ENCODE results near the gene NANP. TPM values are rescaled to one million over a fixed set of nuclear protein-coding genes. Genes with fewer than 3 reads are reported as not detected.

The NANP gene
- total and polyA plus RNA-seq, 2 of the 13 experiments (the other 11 are each of a cell fraction or from before 2014, with no cell fraction given), result 8.9 to 21.5 TPM

- TF ChIP-seq, protein P1, sequence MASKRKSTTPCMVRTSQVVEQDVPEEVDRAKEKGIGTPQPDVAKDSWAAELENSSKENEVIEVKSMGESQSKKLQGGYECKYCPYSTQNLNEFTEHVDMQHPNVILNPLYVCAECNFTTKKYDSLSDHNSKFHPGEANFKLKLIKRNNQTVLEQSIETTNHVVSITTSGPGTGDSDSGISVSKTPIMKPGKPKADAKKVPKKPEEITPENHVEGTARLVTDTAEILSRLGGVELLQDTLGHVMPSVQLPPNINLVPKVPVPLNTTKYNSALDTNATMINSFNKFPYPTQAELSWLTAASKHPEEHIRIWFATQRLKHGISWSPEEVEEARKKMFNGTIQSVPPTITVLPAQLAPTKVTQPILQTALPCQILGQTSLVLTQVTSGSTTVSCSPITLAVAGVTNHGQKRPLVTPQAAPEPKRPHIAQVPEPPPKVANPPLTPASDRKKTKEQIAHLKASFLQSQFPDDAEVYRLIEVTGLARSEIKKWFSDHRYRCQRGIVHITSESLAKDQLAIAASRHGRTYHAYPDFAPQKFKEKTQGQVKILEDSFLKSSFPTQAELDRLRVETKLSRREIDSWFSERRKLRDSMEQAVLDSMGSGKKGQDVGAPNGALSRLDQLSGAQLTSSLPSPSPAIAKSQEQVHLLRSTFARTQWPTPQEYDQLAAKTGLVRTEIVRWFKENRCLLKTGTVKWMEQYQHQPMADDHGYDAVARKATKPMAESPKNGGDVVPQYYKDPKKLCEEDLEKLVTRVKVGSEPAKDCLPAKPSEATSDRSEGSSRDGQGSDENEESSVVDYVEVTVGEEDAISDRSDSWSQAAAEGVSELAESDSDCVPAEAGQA (IDR thresholded peaks at IDR 0.05; ENCODE audit: low read depth), result no peak
- TF ChIP-seq, protein P1 (CRISPR knock-in tag; IDR thresholded peaks at IDR 0.05; ENCODE audit: borderline replicate concordance), result no peak
- TF ChIP-seq, protein P2, sequence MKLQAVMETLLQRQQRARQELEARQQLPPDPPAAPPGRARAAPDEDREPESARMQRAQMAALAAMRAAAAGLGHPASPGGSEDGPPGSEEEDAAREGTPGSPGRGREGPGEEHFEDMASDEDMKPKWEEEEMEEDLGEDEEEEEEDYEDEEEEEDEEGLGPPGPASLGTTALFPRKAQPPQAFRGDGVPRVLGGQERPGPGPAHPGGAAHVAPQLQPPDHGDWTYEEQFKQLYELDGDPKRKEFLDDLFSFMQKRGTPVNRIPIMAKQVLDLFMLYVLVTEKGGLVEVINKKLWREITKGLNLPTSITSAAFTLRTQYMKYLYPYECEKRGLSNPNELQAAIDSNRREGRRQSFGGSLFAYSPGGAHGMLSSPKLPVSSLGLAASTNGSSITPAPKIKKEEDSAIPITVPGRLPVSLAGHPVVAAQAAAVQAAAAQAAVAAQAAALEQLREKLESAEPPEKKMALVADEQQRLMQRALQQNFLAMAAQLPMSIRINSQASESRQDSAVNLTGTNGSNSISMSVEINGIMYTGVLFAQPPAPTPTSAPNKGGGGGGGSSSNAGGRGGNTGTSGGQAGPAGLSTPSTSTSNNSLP (IDR thresholded peaks at IDR 0.05; ENCODE audit: low read depth, low read length), result no peak
- no peak for TF ChIP-seq AKAP8 (CRISPR knock-in tag; IDR thresholded peaks at IDR 0.05)
- no peak for TF ChIP-seq ETV6 (CRISPR knock-in tag; conservative IDR thresholded peaks at IDR 0.05)
- TF ChIP-seq TOE1 (CRISPR knock-in tag; IDR thresholded peaks at IDR 0.05), result no peak
- no peak for TF ChIP-seq HINFP (CRISPR knock-in tag; IDR thresholded peaks at IDR 0.05; ENCODE audit: low read depth)
- peak; percentile 69 for TF ChIP-seq ZNF263 (CRISPR knock-in tag; IDR thresholded peaks at IDR 0.05)
- peak; percentile 66; the same call in 1 of the 2 replicates for TF ChIP-seq HOXA3 (CRISPR knock-in tag; IDR thresholded peaks at IDR 0.05)
- TF ChIP-seq, protein P3, sequence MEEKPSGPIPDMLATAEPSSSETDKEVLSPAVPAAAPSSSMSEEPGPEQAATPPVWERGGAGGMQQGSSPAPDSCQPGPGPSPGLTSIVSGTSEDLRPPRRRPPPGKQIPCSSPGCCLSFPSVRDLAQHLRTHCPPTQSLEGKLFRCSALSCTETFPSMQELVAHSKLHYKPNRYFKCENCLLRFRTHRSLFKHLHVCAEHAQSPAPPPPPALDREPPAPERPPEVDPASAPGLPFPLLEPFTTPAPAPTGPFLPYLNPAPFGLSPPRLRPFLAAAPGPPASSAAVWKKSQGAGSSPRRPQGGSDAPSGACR (CRISPR knock-in tag; IDR thresholded peaks at IDR 0.05), result 0 out of 2 replicates have a peak, but pooled peaks have one; percentile 53
- TF ChIP-seq ZNF317 (CRISPR knock-in tag; IDR thresholded peaks at IDR 0.05), result no peak
- TF ChIP-seq ZNF770 (CRISPR knock-in tag; IDR thresholded peaks at IDR 0.05), result no peak
- no peak for TF ChIP-seq XBP1 (CRISPR knock-in tag; IDR thresholded peaks at IDR 0.05)
- no peak for TF ChIP-seq GFI1 (CRISPR knock-in tag; IDR thresholded peaks at IDR 0.05; ENCODE audit: borderline replicate concordance)
- TF ChIP-seq, protein P4, sequence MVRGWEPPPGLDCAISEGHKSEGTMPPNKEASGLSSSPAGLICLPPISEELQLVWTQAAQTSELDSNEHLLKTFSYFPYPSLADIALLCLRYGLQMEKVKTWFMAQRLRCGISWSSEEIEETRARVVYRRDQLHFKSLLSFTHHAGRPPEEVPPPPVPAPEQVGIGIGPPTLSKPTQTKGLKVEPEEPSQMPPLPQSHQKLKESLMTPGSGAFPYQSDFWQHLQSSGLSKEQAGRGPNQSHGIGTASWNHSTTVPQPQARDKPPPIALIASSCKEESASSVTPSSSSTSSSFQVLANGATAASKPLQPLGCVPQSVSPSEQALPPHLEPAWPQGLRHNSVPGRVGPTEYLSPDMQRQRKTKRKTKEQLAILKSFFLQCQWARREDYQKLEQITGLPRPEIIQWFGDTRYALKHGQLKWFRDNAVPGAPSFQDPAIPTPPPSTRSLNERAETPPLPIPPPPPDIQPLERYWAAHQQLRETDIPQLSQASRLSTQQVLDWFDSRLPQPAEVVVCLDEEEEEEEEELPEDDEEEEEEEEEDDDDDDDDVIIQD (CRISPR knock-in tag; IDR thresholded peaks at IDR 0.05; ENCODE audit: low read depth), result no peak
- no peak for TF ChIP-seq KLF13 (CRISPR knock-in tag; IDR thresholded peaks at IDR 0.05)
Measured at GRCh38 chr20:25579081-25579770, 44.6 kb downstream of the NANP start (continued).

Measured in HepG2 (cell line).